PC-3 (cell line): ENCODE data around the gene GDF7. TPM values are rescaled to one million over a fixed set of nuclear protein-coding genes. Genes with fewer than 3 reads are reported as not detected.

Source experiments
- ATAC-seq: fragments of 200-7000 bp; cut with Tn5 transposase; 2 replicates; pipeline ENCODE4 v1.9.1; 2020; ENCODE audit warnings: mild to moderate bottlenecking, moderate library complexity
- BruUV-seq: library from RNA; stranded (reverse); fragments of 400-500 nt; replicated peaks from 2 replicates; lab custom pipeline; 2021; lab: Mats Ljungman, UMichigan
- CTCF ChIA-PET: fragments of 300-600 bp; sonication (Branson Sonifier 250); formaldehyde crosslinking; loops from one replicate; lab custom pipeline; 2022; ENCODE audit warnings: antibody characterized with exemption; lab: Charles Lee
- POLR2A ChIA-PET: fragments of 300-600 bp; sonication (Branson Sonifier 250); formaldehyde crosslinking; loops from one replicate; lab custom pipeline; 2022; ENCODE audit warnings: antibody characterized with exemption; ENCODE audit not compliant: unreplicated experiment; lab: Charles Lee
- DNase-seq: peaks from one replicate; pipeline ENCODE4 v3.0.0-alpha.2; 2015
- H2AFZ ChIP-seq: fragments of 300-600 bp; sonication (generic); 2 replicates; pipeline ENCODE4 v1.6.0; 2016; ENCODE audit warnings: antibody characterized with exemption, low read length
- H3F3A ChIP-seq: fragments of 300-600 bp; sonication (generic); one replicate; pipeline ENCODE4 v1.6.0; 2017; ENCODE audit warnings: antibody characterized with exemption, low read length, control low read depth, mild to moderate bottlenecking; ENCODE audit not compliant: unreplicated experiment
- H3K27ac ChIP-seq: fragments of 300-600 bp; sonication (generic); 2 replicates; pipeline ENCODE4 v1.5.1; 2016; ENCODE audit warnings: mild to moderate bottlenecking, low read length
- H3K27me3 ChIP-seq: fragments of 300-600 bp; sonication (generic); 2 replicates; pipeline ENCODE4 v1.6.1; 2016; ENCODE audit warnings: low read length, mixed read lengths
- H3K36me3 ChIP-seq: fragments of 300-600 bp; sonication (generic); 2 replicates; pipeline ENCODE4 v1.6.1; 2016; ENCODE audit warnings: low read depth, mixed run types, low read length, mixed read lengths
- H3K4me1 ChIP-seq: fragments of 300-600 bp; sonication (generic); 2 replicates; pipeline ENCODE4 v1.5.1; 2016; ENCODE audit warnings: low read length; ENCODE audit not compliant: insufficient read depth
- H3K4me2 ChIP-seq: fragments of 300-600 bp; sonication (generic); 2 replicates; pipeline ENCODE4 v1.6.0; 2016; ENCODE audit warnings: low read length
- H3K4me3 ChIP-seq: fragments of 300-600 bp; sonication (generic); 2 replicates; pipeline ENCODE4 v1.5.1; 2016; ENCODE audit warnings: mild to moderate bottlenecking, low read length, mixed read lengths
- H3K79me2 ChIP-seq: fragments of 300-600 bp; sonication (generic); 2 replicates; pipeline ENCODE4 v1.6.1; 2017; ENCODE audit warnings: low read length, mixed read lengths
- H3K9ac ChIP-seq: fragments of 300-600 bp; sonication (generic); 2 replicates; pipeline ENCODE4 v1.6.0; 2016; ENCODE audit warnings: mild to moderate bottlenecking, low read length
- H3K9me2 ChIP-seq: fragments of 300-600 bp; sonication (generic); replicated peaks from 2 replicates; pipeline ENCODE4 v1.6.1; 2016; ENCODE audit warnings: mixed run types, low read length, mixed read lengths
- H3K9me3 ChIP-seq: fragments of 300-600 bp; sonication (generic); 2 replicates; pipeline ENCODE4 v1.6.1; 2016; ENCODE audit warnings: low read length, mixed read lengths
- H4K20me1 ChIP-seq: fragments of 300-600 bp; sonication (generic); 2 replicates; pipeline ENCODE4 v1.6.1; 2016; ENCODE audit warnings: low read length, mixed read lengths
- EZH2 ChIP-seq: fragments of 300-600 bp; sonication (generic); IDR thresholded peaks from one replicate; pipeline ENCODE4 v1.6.1; 2017; ENCODE audit warnings: antibody characterized with exemption, mild to moderate bottlenecking, low read length; ENCODE audit not compliant: unreplicated experiment
- EZH2phosphoT487 ChIP-seq: fragments of 300-600 bp; sonication (generic); IDR thresholded peaks from 2 replicates; pipeline ENCODE4 v1.6.1; 2018; ENCODE audit warnings: mild to moderate bottlenecking, antibody characterized with exemption, low read length, borderline replicate concordance
- intact Hi-C: fragments of 100-400 bp; cut with micrococcal nuclease; formaldehyde crosslinking; loops from 2 replicates; pipeline ENCODE4 v1.9.0; 2023
- total RNA-seq: library from RNA; depleted of rRNA; stranded (reverse); fragments of >200 nt; gene quantifications from 2 replicates; pipeline ENCODE4 v1.2.3, GENCODE V29; 2014
- TF ChIP-seq, protein P1 (sequence below): fragments of 300-600 bp; sonication (generic); conservative IDR thresholded peaks from 2 replicates; pipeline ENCODE4 v1.5.1; 2017; ENCODE audit warnings: antibody characterized with exemption, low read depth, mild to moderate bottlenecking, low read length

Gene GDF7
- total RNA-seq, 1 experiment from 2014 or later = 0.04 TPM

DNA sequence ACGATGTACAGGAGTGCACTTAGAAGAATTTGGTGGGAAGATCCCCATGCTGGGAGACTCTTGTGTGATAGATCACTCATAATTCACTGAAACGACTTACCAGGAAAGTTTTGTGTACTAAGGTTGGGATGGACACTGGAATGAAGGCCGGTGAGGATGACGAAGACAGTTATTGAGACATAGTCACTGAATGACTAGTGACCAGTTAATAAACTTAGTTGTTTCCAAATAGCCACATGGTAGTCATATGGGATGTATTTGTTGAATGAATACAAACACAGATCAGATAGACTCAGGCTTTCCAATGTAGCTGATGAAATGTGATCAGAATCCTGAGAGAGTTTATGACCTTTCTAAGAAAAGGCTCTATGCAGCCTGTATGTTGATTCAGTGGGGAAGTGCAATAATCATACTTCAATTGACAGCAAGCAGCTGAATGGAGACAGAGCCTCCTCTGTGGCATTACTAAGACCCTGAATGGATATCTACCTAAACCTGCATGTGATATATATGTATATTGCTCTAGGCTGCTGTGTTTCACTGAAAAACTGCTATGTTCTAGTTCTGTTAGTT is 20.4 kb downstream of the GDF7 start:
- no TSS peak for BruUV-seq
- H3K9me2 ChIP-seq = no peaks in the 10 kb centered on the region
- H4K20me1 ChIP-seq = no peaks in the 10 kb centered on the region
- CTCF ChIA-PET = no interaction called here
- no peak overlapping the region for H2AFZ ChIP-seq
- no peaks in the 10 kb centered on the region for H3K4me1 ChIP-seq
- peaks cover 58% of the 10 kb centered on the region for H3K27me3 ChIP-seq
- H3K9ac ChIP-seq = no peak overlapping the region
- no peaks in the 10 kb centered on the region for H3K9me3 ChIP-seq
- no peaks in the 10 kb centered on the region for H3K79me2 ChIP-seq
- TF ChIP-seq EZH2phosphoT487 (no peak), EZH2 (no peak)
- TF ChIP-seq, protein P1, sequence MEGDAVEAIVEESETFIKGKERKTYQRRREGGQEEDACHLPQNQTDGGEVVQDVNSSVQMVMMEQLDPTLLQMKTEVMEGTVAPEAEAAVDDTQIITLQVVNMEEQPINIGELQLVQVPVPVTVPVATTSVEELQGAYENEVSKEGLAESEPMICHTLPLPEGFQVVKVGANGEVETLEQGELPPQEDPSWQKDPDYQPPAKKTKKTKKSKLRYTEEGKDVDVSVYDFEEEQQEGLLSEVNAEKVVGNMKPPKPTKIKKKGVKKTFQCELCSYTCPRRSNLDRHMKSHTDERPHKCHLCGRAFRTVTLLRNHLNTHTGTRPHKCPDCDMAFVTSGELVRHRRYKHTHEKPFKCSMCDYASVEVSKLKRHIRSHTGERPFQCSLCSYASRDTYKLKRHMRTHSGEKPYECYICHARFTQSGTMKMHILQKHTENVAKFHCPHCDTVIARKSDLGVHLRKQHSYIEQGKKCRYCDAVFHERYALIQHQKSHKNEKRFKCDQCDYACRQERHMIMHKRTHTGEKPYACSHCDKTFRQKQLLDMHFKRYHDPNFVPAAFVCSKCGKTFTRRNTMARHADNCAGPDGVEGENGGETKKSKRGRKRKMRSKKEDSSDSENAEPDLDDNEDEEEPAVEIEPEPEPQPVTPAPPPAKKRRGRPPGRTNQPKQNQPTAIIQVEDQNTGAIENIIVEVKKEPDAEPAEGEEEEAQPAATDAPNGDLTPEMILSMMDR = no peak
- intact Hi-C loops = no loop called here
- no peak overlapping the region for H3K27ac ChIP-seq
- H3K36me3 ChIP-seq = no peaks in the 10 kb centered on the region
- POLR2A ChIA-PET = no interaction called here
- no peak for ATAC-seq
- no peak overlapping the region for H3K4me3 ChIP-seq
- H3K4me2 ChIP-seq = no peak overlapping the region
- H3F3A ChIP-seq = no peaks in the 10 kb centered on the region
- DNase-seq = no peak

DNA sequence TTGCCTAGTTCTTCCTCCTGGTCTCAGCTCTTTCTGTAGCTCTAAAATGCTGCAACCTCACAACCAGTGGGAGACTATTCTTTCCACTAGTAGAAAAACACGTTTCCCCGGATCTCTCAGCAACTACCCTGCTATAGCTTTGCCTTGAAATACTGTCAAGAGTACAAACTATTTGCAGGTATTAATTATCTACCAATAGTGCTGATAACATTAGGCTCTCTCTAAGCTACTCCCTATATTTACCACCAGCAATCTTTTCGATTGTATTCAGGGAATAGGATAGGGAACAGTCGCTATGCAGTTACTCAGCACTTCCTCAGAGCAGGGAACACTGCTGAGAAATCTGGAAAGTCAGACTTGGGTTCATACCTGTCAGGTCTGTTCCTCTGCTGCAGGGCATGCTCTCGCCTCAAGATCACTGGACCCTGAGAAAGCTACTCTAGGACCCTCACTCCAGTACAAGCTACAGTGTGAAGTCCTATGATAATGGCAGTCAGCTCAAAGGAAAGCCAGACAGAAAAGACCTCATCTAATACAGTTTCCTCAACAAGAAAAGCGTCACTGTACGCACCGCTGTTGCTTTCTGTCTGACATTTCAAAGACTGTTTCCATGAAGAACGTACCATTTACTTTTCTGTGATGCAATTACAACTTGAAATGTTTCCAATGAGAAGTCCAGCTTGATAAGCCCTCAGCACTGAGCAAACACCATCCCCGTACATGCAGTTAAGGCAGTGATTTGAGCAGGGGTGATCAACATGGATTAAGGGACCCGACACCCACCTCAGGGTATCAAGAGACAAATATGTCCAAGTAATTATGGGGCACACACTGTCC is 22.7 kb downstream of the GDF7 start:
- CTCF ChIA-PET = no interaction called here
- Histone ChIP-seq H3K27ac (no peak overlapping the region), H3K9me3 (no peaks in the 10 kb centered on the region), H3K79me2 (no peaks in the 10 kb centered on the region), H2AFZ (no peak overlapping the region), H3K4me1 (no peaks in the 10 kb centered on the region), H4K20me1 (no peaks in the 10 kb centered on the region), H3K27me3 (peaks cover 67% of the 10 kb centered on the region), H3K9ac (no peak overlapping the region), H3K9me2 (no peaks in the 10 kb centered on the region), H3K4me3 (no peak overlapping the region), H3F3A (no peaks in the 10 kb centered on the region), H3K36me3 (no peaks in the 10 kb centered on the region), H3K4me2 (no peak overlapping the region)
- POLR2A ChIA-PET = no interaction called here
- TF ChIP-seq EZH2 = no peak
- DNase-seq = no peak
- intact Hi-C loops = no loop called here
- BruUV-seq = no TSS peak
- ATAC-seq = no peak

DNA sequence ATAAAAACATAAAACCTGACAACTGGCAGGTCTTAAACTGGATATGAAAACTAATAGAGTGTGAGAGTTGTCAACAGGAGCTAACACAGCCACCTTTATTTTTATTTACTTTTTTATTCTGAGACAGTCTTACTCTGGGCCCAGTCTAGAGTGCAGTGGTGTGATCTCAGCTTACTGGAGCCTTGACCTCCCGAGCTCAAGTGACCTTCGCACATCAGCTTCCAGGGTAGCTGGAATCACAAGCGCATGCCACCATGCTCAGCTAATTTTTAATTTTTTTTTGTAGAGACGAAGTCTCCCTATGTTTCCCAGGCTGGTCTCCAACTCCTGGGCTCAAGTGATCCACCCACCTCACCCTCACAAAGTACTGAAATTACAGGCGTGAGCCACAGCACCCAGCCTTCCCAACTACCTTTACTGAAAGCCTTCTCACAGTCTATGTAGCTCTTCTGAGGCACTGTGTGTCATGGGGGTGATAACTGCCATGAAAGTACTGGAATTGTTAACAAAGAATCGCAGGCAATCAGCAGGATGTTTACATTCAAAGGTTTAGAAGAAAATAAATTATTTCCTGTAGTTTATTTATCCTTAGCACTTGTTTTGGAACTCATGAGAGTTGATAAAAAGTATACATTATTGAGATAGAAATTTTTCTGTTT is 24.3 kb downstream of the GDF7 start:
- BruUV-seq = no TSS peak
- Histone ChIP-seq H3K4me2 (no peak overlapping the region), H3K9ac (no peak overlapping the region), H3K27me3 (peaks cover 66% of the 10 kb centered on the region), H3K27ac (no peak overlapping the region), H3K4me1 (no peaks in the 10 kb centered on the region), H3K9me2 (no peaks in the 10 kb centered on the region), H3K9me3 (no peaks in the 10 kb centered on the region), H3K36me3 (no peaks in the 10 kb centered on the region), H2AFZ (no peak overlapping the region), H3K4me3 (no peak overlapping the region), H4K20me1 (no peaks in the 10 kb centered on the region), H3K79me2 (no peaks in the 10 kb centered on the region), H3F3A (no peaks in the 10 kb centered on the region)
- DNase-seq (no peak), ATAC-seq (no peak)
- ChIA-PET CTCF (no interaction called here), POLR2A (no interaction called here)
- TF ChIP-seq, protein P1 = no peak
- TF ChIP-seq EZH2phosphoT487 = no peak
- TF ChIP-seq EZH2 = no peak
- intact Hi-C loops = no loop called here
